GM21786 (cell line): ENCODE results near the gene MPP3.

Experiments
- ATAC-seq: cut with Tn5 transposase; IDR thresholded peaks from one replicate; pipeline ENCODE4 v1.9.1; 2021; ENCODE audit not compliant: unreplicated experiment

MPP3 gene

DNA sequence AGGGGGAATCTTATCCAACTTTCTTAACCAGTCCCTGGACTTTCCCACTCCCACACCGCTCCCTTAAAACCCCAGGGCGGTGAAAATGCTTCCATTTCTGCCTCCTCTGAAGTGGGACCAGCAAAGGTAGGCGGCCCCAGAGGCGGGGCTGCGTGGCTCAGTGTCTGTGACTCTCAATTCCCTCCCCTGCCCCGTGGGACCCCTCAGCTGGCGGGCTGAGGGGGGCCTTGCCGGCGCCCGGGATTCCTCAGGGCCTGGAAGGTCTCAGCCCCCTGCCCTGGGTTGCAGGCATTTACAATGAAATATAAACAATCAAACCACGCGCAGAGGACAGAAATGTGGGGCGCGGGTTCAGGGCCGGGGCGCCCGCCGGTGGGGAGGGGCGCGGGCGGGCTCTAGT is 78.0 kb downstream of the MPP3 start:
- no peak for ATAC-seq

DNA sequence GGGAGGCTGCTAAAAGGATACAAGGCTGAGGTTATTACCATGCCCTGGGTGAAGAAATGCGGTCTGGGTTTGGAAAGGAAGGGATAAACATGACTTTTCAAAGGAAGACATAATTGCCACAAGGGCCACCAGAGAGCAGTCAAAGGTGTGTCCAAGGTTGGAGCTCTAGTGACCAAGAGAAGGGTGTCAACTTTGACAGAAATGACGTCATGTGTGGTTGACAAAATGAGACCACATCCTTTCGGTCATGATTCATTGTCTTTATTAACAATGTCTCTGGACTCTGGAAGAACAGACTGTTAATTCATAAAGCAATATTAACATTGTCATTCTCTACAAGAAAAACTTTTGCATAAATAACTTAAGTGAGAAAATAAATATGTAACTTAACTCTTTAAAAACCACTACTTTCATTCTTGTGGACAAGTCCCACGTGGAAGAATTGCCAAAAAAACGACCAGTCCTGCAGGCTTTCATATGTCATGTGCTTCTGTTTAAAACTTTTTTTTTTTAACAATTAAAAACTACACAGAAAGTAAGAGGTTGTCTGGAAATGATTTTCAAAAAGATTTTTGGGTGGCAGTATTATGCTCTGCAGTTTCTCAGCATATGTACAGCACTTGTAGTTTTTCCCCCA is 79.3 kb downstream of the MPP3 start:
- no peak for ATAC-seq
